HTERT RPE-1 (cell line): ENCODE measurements around the gene VIPR1.
"Not testable (repeated sequence)": the region's sequence is repeated elsewhere in the genome, so short reads cannot be mapped to it uniquely, and the experiment has no call there.

Experiments
- in situ Hi-C: fragments of 300-500 bp; cut with MboI; formaldehyde crosslinking; loops from 4 replicates; pipeline ENCODE4 v1.14.3; 2020; ENCODE audit warnings: low sequenced_read_pairs

VIPR1 gene

GRCh38 chr3:42562047-42562907 is 59.8 kb downstream of the VIPR1 start:
- in situ Hi-C loops = no loop called here

GRCh38 chr3:42569593-42570142 is 67.2 kb downstream of the VIPR1 start:
- in situ Hi-C loops = no loop called here

GRCh38 chr3:42572278-42572677 is 69.8 kb downstream of the VIPR1 start:
- in situ Hi-C loops = no loop called here

- in situ Hi-C loops = no loop called here
Measured at GRCh38 chr3:42575137-42575741, 72.8 kb downstream of the VIPR1 start.

GRCh38 chr3:42578054-42578453 is 75.6 kb downstream of the VIPR1 start:
- in situ Hi-C loops = no loop called here

GRCh38 chr3:42579346-42579745 is 76.9 kb downstream of the VIPR1 start:
- in situ Hi-C loops = not testable (repeated sequence)

- in situ Hi-C loops = no loop called here
Measured at GRCh38 chr3:42581400-42581708, 78.9 kb downstream of the VIPR1 start.

GRCh38 chr3:42581709-42582473 is 79.4 kb downstream of the VIPR1 start, which contains the start of gene SEC22C:
Gene SEC22C, minus strand, starts transcription at chr3:42581967. Its CDS starts 12,921 bp downstream, at chr3:42569046.
- in situ Hi-C loops = no loop called here

- in situ Hi-C loops = no loop called here
Measured at GRCh38 chr3:42582474-42583070, 80.1 kb downstream of the VIPR1 start.
